ENCODE results near the gene CERS6.
"Not testable (repeated sequence)": the region's sequence is repeated elsewhere in the genome, so short reads cannot be mapped to it uniquely, and the experiment has no call there.

CERS6 gene

GRCh38 chr2:168787098-168787781 is 331.2 kb downstream of the CERS6 start:
- Histone ChIP-seq H3K36me3 (ENCODE audit: insufficient read depth, low read length) (no peaks in the 10 kb centered on the region), H3K4me3 (ENCODE audit: low read length) (no peak overlapping the region), H3K9ac (ENCODE audit: low read depth, low read length) (no peak overlapping the region), H3K4me1 (ENCODE audit: insufficient read depth, low read length) (peaks cover 9% of the 10 kb centered on the region; the same call in 1 of the 2 replicates), H3K27me3 (ENCODE audit: insufficient read depth, low read length) (no peaks in the 10 kb centered on the region), H3K27ac (ENCODE audit: low read depth, low read length) (no peak overlapping the region), H3K9me3 (ENCODE audit: insufficient read depth, low read depth, low read length) (no peaks in the 10 kb centered on the region)
- WGBS, result 93% methylated on average over 2 of the region's 3 CpGs

- H3K27me3 ChIP-seq (ENCODE audit: insufficient read depth, low read length), result no peaks in the 10 kb centered on the region
- H3K27ac ChIP-seq (ENCODE audit: low read depth, low read length), result no peak overlapping the region
- H3K9ac ChIP-seq (ENCODE audit: low read depth, low read length), result no peak overlapping the region
- WGBS, result 86% methylated on average over 1 of the region's 1 CpG
- no peak overlapping the region for H3K4me3 ChIP-seq (ENCODE audit: low read length)
- H3K36me3 ChIP-seq (ENCODE audit: insufficient read depth, low read length), result no peaks in the 10 kb centered on the region
- peaks cover 7% of the 10 kb centered on the region; the same call in 1 of the 2 replicates for H3K4me1 ChIP-seq (ENCODE audit: insufficient read depth, low read length)
- H3K9me3 ChIP-seq (ENCODE audit: insufficient read depth, low read depth, low read length), result no peaks in the 10 kb centered on the region
Observed at GRCh38 chr2:168787782-168788376, 331.8 kb downstream of the CERS6 start.

- 92% methylated on average over 7 of the region's 7 CpGs for WGBS
- no peaks in the 10 kb centered on the region for H3K9me3 ChIP-seq (ENCODE audit: insufficient read depth, low read depth, low read length)
- no peak overlapping the region for H3K4me3 ChIP-seq (ENCODE audit: low read length)
- H3K27ac ChIP-seq (ENCODE audit: low read depth, low read length), result no peak overlapping the region
- H3K4me1 ChIP-seq (ENCODE audit: insufficient read depth, low read length), result no peaks in the 10 kb centered on the region
- no peaks in the 10 kb centered on the region for H3K36me3 ChIP-seq (ENCODE audit: insufficient read depth, low read length)
- no peaks in the 10 kb centered on the region for H3K27me3 ChIP-seq (ENCODE audit: insufficient read depth, low read length)
- H3K9ac ChIP-seq (ENCODE audit: low read depth, low read length), result no peak overlapping the region
Observed at GRCh38 chr2:168789776-168790175, 333.7 kb downstream of the CERS6 start.

- no peaks in the 10 kb centered on the region for H3K9me3 ChIP-seq (ENCODE audit: insufficient read depth, low read depth, low read length)
- no peak overlapping the region for H3K9ac ChIP-seq (ENCODE audit: low read depth, low read length)
- H3K4me1 ChIP-seq (ENCODE audit: insufficient read depth, low read length), result no peaks in the 10 kb centered on the region
- WGBS, result 93% methylated on average over 5 of the region's 5 CpGs
- H3K4me3 ChIP-seq (ENCODE audit: low read length), result no peak overlapping the region
- no peaks in the 10 kb centered on the region for H3K36me3 ChIP-seq (ENCODE audit: insufficient read depth, low read length)
- no peaks in the 10 kb centered on the region for H3K27me3 ChIP-seq (ENCODE audit: insufficient read depth, low read length)
- H3K27ac ChIP-seq (ENCODE audit: low read depth, low read length), result no peak overlapping the region
Observed at GRCh38 chr2:168790226-168790902, 334.3 kb downstream of the CERS6 start.

GRCh38 chr2:168791140-168791539 is 335.1 kb downstream of the CERS6 start:
- H3K4me1 ChIP-seq (ENCODE audit: insufficient read depth, low read length); H3K27me3 ChIP-seq (ENCODE audit: insufficient read depth, low read length); H3K4me3 ChIP-seq (ENCODE audit: low read length); H3K9ac ChIP-seq (ENCODE audit: low read depth, low read length); H3K36me3 ChIP-seq (ENCODE audit: insufficient read depth, low read length); H3K9me3 ChIP-seq (ENCODE audit: insufficient read depth, low read depth, low read length); H3K27ac ChIP-seq (ENCODE audit: low read depth, low read length): not testable (repeated sequence)
- 100% methylated on average over 1 of the region's 2 CpGs for WGBS

- no peak overlapping the region for H3K4me3 ChIP-seq (ENCODE audit: low read length)
- no peaks in the 10 kb centered on the region for H3K27me3 ChIP-seq (ENCODE audit: insufficient read depth, low read length)
- no peak overlapping the region for H3K27ac ChIP-seq (ENCODE audit: low read depth, low read length)
- 82% methylated on average over 2 of the region's 2 CpGs for WGBS
- no peaks in the 10 kb centered on the region for H3K9me3 ChIP-seq (ENCODE audit: insufficient read depth, low read depth, low read length)
- no peaks in the 10 kb centered on the region for H3K36me3 ChIP-seq (ENCODE audit: insufficient read depth, low read length)
- no peak overlapping the region for H3K9ac ChIP-seq (ENCODE audit: low read depth, low read length)
- peaks cover 5% of the 10 kb centered on the region for H3K4me1 ChIP-seq (ENCODE audit: insufficient read depth, low read length)
Observed at GRCh38 chr2:168793596-168793995, 337.5 kb downstream of the CERS6 start.

- no peaks in the 10 kb centered on the region for H3K27me3 ChIP-seq (ENCODE audit: insufficient read depth, low read length)
- no peaks in the 10 kb centered on the region for H3K36me3 ChIP-seq (ENCODE audit: insufficient read depth, low read length)
- whole genome bisulfite sequencing, result no CpG with 5 or more reads among the region's 1 CpG
- H3K27ac ChIP-seq (ENCODE audit: low read depth, low read length), result no peak overlapping the region
- peaks cover 16% of the 10 kb centered on the region for H3K4me1 ChIP-seq (ENCODE audit: insufficient read depth, low read length)
- no peaks in the 10 kb centered on the region for H3K9me3 ChIP-seq (ENCODE audit: insufficient read depth, low read depth, low read length)
- no peak overlapping the region for H3K9ac ChIP-seq (ENCODE audit: low read depth, low read length)
- no peak overlapping the region for H3K4me3 ChIP-seq (ENCODE audit: low read length)
Observed at GRCh38 chr2:168794968-168795367, 338.9 kb downstream of the CERS6 start.

- H3K4me3 ChIP-seq (ENCODE audit: low read length), result no peak overlapping the region
- H3K9ac ChIP-seq (ENCODE audit: low read depth, low read length), result no peak overlapping the region
- no peaks in the 10 kb centered on the region for H3K36me3 ChIP-seq (ENCODE audit: insufficient read depth, low read length)
- H3K27me3 ChIP-seq (ENCODE audit: insufficient read depth, low read length), result no peaks in the 10 kb centered on the region
- WGBS, result 93% methylated on average over 9 of the region's 9 CpGs
- no peak overlapping the region for H3K27ac ChIP-seq (ENCODE audit: low read depth, low read length)
- peaks cover 16% of the 10 kb centered on the region for H3K4me1 ChIP-seq (ENCODE audit: insufficient read depth, low read length)
- no peaks in the 10 kb centered on the region for H3K9me3 ChIP-seq (ENCODE audit: insufficient read depth, low read depth, low read length)
Observed at GRCh38 chr2:168796090-168796577, 340.1 kb downstream of the CERS6 start.

- H3K9ac ChIP-seq (ENCODE audit: low read depth, low read length), result no peak overlapping the region
- 93% methylated on average over 7 of the region's 8 CpGs for WGBS
- peaks cover 18% of the 10 kb centered on the region for H3K4me1 ChIP-seq (ENCODE audit: insufficient read depth, low read length)
- H3K4me3 ChIP-seq (ENCODE audit: low read length), result no peak overlapping the region
- no peaks in the 10 kb centered on the region for H3K27me3 ChIP-seq (ENCODE audit: insufficient read depth, low read length)
- no peaks in the 10 kb centered on the region for H3K9me3 ChIP-seq (ENCODE audit: insufficient read depth, low read depth, low read length)
- H3K36me3 ChIP-seq (ENCODE audit: insufficient read depth, low read length), result no peaks in the 10 kb centered on the region
- no peak overlapping the region for H3K27ac ChIP-seq (ENCODE audit: low read depth, low read length)
Observed at GRCh38 chr2:168796583-168797285, 340.7 kb downstream of the CERS6 start.

GRCh38 chr2:168797286-168797655 is 341.2 kb downstream of the CERS6 start:
- Histone ChIP-seq H3K9me3 (ENCODE audit: insufficient read depth, low read depth, low read length) (no peaks in the 10 kb centered on the region), H3K27me3 (ENCODE audit: insufficient read depth, low read length) (no peaks in the 10 kb centered on the region), H3K4me1 (ENCODE audit: insufficient read depth, low read length) (peaks cover 24% of the 10 kb centered on the region), H3K36me3 (ENCODE audit: insufficient read depth, low read length) (no peaks in the 10 kb centered on the region), H3K9ac (ENCODE audit: low read depth, low read length) (no peak overlapping the region), H3K27ac (ENCODE audit: low read depth, low read length) (no peak overlapping the region), H3K4me3 (ENCODE audit: low read length) (no peak overlapping the region)

All from HUES64 (cell line).